Measurements from ENCODE around the gene SPATA2. TPM values are rescaled to one million over a fixed set of nuclear protein-coding genes. Genes with fewer than 3 reads are reported as not detected.

The SPATA2 gene
- total RNA-seq, 1 donor from 2014 or later, result 4.0 TPM

GRCh38 chr20:49928411-49929141 lies 13.2 kb upstream of the SPATA2 start:
- H2AFZ ChIP-seq (replicated peaks), result peak overlapping the region; percentile 37
- H3K9me3 ChIP-seq (ENCODE audit: low read depth), result no peaks in the 10 kb centered on the region
- peaks cover 8% of the 10 kb centered on the region for H3F3A ChIP-seq (ENCODE audit: low read depth)
- DNase-seq (ENCODE audit: low spot score), result peak; percentile 84
- TF ChIP-seq EZH2phosphoT487 (IDR thresholded peaks at IDR 0.05), result no peak
- TF ChIP-seq CTCF (IDR thresholded peaks at IDR 0.05), result peak; percentile 93
- H3K36me3 ChIP-seq, result no peaks in the 10 kb centered on the region
- no peak overlapping the region for H3K9ac ChIP-seq
- peaks cover 7% of the 10 kb centered on the region for H3K4me1 Mint-ChIP-seq
- no peak overlapping the region for H3K4me3 Mint-ChIP-seq
- no peaks in the 10 kb centered on the region for H3K4me1 ChIP-seq
- no peaks in the 10 kb centered on the region for H3K9me3 Mint-ChIP-seq
- no peak overlapping the region for H3K27ac Mint-ChIP-seq
- no peak overlapping the region for H3K4me2 ChIP-seq
- H4K20me1 ChIP-seq (ENCODE audit: low read depth), result no peaks in the 10 kb centered on the region
- H3K27ac ChIP-seq, result no peak overlapping the region
- H3K27me3 ChIP-seq, result no peaks in the 10 kb centered on the region
- H3K79me2 ChIP-seq (ENCODE audit: low read depth), result no peaks in the 10 kb centered on the region
- H3K27me3 Mint-ChIP-seq (ENCODE audit: insufficient read depth, low read depth), result peaks cover 5% of the 10 kb centered on the region
- no peak overlapping the region for H3K4me3 ChIP-seq
- no peaks in the 10 kb centered on the region for H3K36me3 Mint-ChIP-seq

GRCh38 chr20:49925901-49926454 lies 10.6 kb upstream of the SPATA2 start:
- H3K4me3 ChIP-seq, result no peak overlapping the region
- TF ChIP-seq EZH2phosphoT487 (IDR thresholded peaks at IDR 0.05), result no peak
- no peak for TF ChIP-seq CTCF (IDR thresholded peaks at IDR 0.05)
- TF ChIP-seq EZH2 (IDR thresholded peaks at IDR 0.05), result no peak
- H3K4me3 Mint-ChIP-seq, result no peak overlapping the region
- H3K4me1 Mint-ChIP-seq, result peaks cover 10% of the 10 kb centered on the region
- peaks cover 3% of the 10 kb centered on the region for H3K9me3 Mint-ChIP-seq
- no peak for DNase-seq (ENCODE audit: low spot score)
- no peak overlapping the region for H3K27ac ChIP-seq
- no peaks in the 10 kb centered on the region for H3K27me3 ChIP-seq
- no peaks in the 10 kb centered on the region for H3K9me3 ChIP-seq (ENCODE audit: low read depth)
- H3K4me2 ChIP-seq, result no peak overlapping the region
- H3K36me3 Mint-ChIP-seq, result no peaks in the 10 kb centered on the region
- H2AFZ ChIP-seq (replicated peaks), result no peak overlapping the region
- H3F3A ChIP-seq (ENCODE audit: low read depth), result peaks cover 8% of the 10 kb centered on the region
- no peaks in the 10 kb centered on the region for H3K79me2 ChIP-seq (ENCODE audit: low read depth)
- peaks cover 7% of the 10 kb centered on the region for H3K27me3 Mint-ChIP-seq (ENCODE audit: insufficient read depth, low read depth)
- no peak overlapping the region for H3K27ac Mint-ChIP-seq
- H3K9ac ChIP-seq, result no peak overlapping the region
- H3K36me3 ChIP-seq, result no peaks in the 10 kb centered on the region
- no peaks in the 10 kb centered on the region for H4K20me1 ChIP-seq (ENCODE audit: low read depth)
- no peaks in the 10 kb centered on the region for H3K4me1 ChIP-seq

GRCh38 chr20:49924247-49924646 lies 8.9 kb upstream of the SPATA2 start:
- Mint-ChIP-seq H3K27me3 (ENCODE audit: insufficient read depth, low read depth) (peaks cover 7% of the 10 kb centered on the region), H3K36me3 (no peaks in the 10 kb centered on the region), H3K9me3 (peaks cover 3% of the 10 kb centered on the region), H3K4me1 (peaks cover 10% of the 10 kb centered on the region), H3K4me3 (no peak overlapping the region), H3K27ac (no peak overlapping the region)
- no peaks in the 10 kb centered on the region for H3K9me3 ChIP-seq (ENCODE audit: low read depth)
- H3K79me2 ChIP-seq (ENCODE audit: low read depth), result no peaks in the 10 kb centered on the region
- no peaks in the 10 kb centered on the region for H4K20me1 ChIP-seq (ENCODE audit: low read depth)
- H3K4me2 ChIP-seq, result no peak overlapping the region
- TF ChIP-seq EZH2 (IDR thresholded peaks at IDR 0.05), result no peak
- TF ChIP-seq EZH2phosphoT487 (IDR thresholded peaks at IDR 0.05), result no peak
- no peak for TF ChIP-seq CTCF (IDR thresholded peaks at IDR 0.05)
- DNase-seq (ENCODE audit: low spot score), result no peak
- no peaks in the 10 kb centered on the region for H3K4me1 ChIP-seq
- H3K4me3 ChIP-seq, result no peak overlapping the region
- no peak overlapping the region for H3K9ac ChIP-seq
- no peaks in the 10 kb centered on the region for H3K27me3 ChIP-seq
- no peak overlapping the region for H3K27ac ChIP-seq
- H3K36me3 ChIP-seq, result no peaks in the 10 kb centered on the region
- no peak overlapping the region for H2AFZ ChIP-seq (replicated peaks)
- H3F3A ChIP-seq (ENCODE audit: low read depth), result peaks cover 8% of the 10 kb centered on the region
